GM19043 (cell line): ENCODE data around the gene FBXW4.

Source experiments
- ATAC-seq: cut with Tn5 transposase; IDR thresholded peaks from one replicate; pipeline ENCODE4 v1.9.1; 2021; ENCODE audit warnings: low read depth; ENCODE audit not compliant: unreplicated experiment

FBXW4 gene

GRCh38 chr10:101694674-101695403 is at the start of gene FBXW4:
FBXW4 (minus strand) TSS chr10:101695170; CDS start chr10:101695105, 65 bp downstream.
- ATAC-seq: peak; percentile 57

- no peak for ATAC-seq
These were observed 49.3 kb upstream of the FBXW4 start for GRCh38 chr10:101744267-101744666.

- ATAC-seq: no peak
These were observed 47.0 kb upstream of the FBXW4 start for GRCh38 chr10:101741938-101742337.

- no peak for ATAC-seq
These were observed 41.7 kb upstream of the FBXW4 start for GRCh38 chr10:101736666-101737065.

GRCh38 chr10:101732096-101732495 is 37.1 kb upstream of the FBXW4 start:
- no peak for ATAC-seq

GRCh38 chr10:101726115-101726387 is 31.1 kb upstream of the FBXW4 start:
- ATAC-seq: no peak

GRCh38 chr10:101725296-101726114 is 30.5 kb upstream of the FBXW4 start:
- ATAC-seq: no peak

GRCh38 chr10:101724446-101724845 is 29.5 kb upstream of the FBXW4 start:
- no peak for ATAC-seq

- no peak for ATAC-seq
These were observed 28.2 kb upstream of the FBXW4 start for GRCh38 chr10:101723176-101723575.

GRCh38 chr10:101721806-101722205 is 26.8 kb upstream of the FBXW4 start:
- ATAC-seq: no peak

- ATAC-seq: no peak
These were observed 25.7 kb upstream of the FBXW4 start for GRCh38 chr10:101720606-101721230.

- ATAC-seq: no peak
These were observed 23.8 kb upstream of the FBXW4 start for GRCh38 chr10:101718690-101719275.

GRCh38 chr10:101716891-101717659 is 22.1 kb upstream of the FBXW4 start:
- no peak for ATAC-seq

GRCh38 chr10:101712997-101713396 is 18.0 kb upstream of the FBXW4 start:
- ATAC-seq: no peak

GRCh38 chr10:101710793-101711192 is 15.8 kb upstream of the FBXW4 start:
- ATAC-seq: no peak

GRCh38 chr10:101710059-101710695 is 15.2 kb upstream of the FBXW4 start:
- no peak for ATAC-seq

- ATAC-seq: no peak
These were observed 14.5 kb upstream of the FBXW4 start for GRCh38 chr10:101709359-101710058.

GRCh38 chr10:101708870-101709269 is 13.9 kb upstream of the FBXW4 start:
- ATAC-seq: no peak

GRCh38 chr10:101708073-101708472 is 13.1 kb upstream of the FBXW4 start:
- no peak for ATAC-seq
